OCI-LY1 (cell line): ENCODE measurements around the gene GMEB1.

Source experiments
- H2AFZ ChIP-seq: fragments of 200-600 bp; sonication (generic), shearing (Covaris generic); 2 replicates; pipeline ENCODE4 v1.6.0; 2014; ENCODE audit warnings: antibody characterized with exemption, mild to moderate bottlenecking, low read length
- H3F3A ChIP-seq: fragments of 200-600 bp; sonication (generic), shearing (Covaris generic); 2 replicates; pipeline ENCODE4 v1.6.0; 2014; ENCODE audit warnings: mild to moderate bottlenecking, antibody characterized with exemption, low read length, moderate library complexity; ENCODE audit not compliant: insufficient read depth
- H3K27ac ChIP-seq: fragments of 200-600 bp; sonication (generic); 2 replicates; pipeline ENCODE4 v1.5.1; 2014; ENCODE audit warnings: low read length, mixed run types, mild to moderate bottlenecking, low read depth; ENCODE audit not compliant: poor library complexity, severe bottlenecking
- H3K27me3 ChIP-seq: fragments of 200-600 bp; sonication (generic); 2 replicates; pipeline ENCODE4 v1.6.0; 2014; ENCODE audit warnings: antibody characterized with exemption, mild to moderate bottlenecking, low read length, moderate library complexity; ENCODE audit not compliant: insufficient read depth
- H3K36me3 ChIP-seq: fragments of 200-600 bp; sonication (generic); 2 replicates; pipeline ENCODE4 v1.6.1; 2014; ENCODE audit warnings: mild to moderate bottlenecking, antibody characterized with exemption, low read length, moderate library complexity, mixed read lengths; ENCODE audit not compliant: insufficient read depth
- H3K4me1 ChIP-seq: fragments of 200-600 bp; sonication (generic); 2 replicates; pipeline ENCODE4 v1.5.1; 2014; ENCODE audit warnings: mild to moderate bottlenecking, low read length, moderate library complexity; ENCODE audit not compliant: insufficient read depth, severe bottlenecking
- H3K4me2 ChIP-seq: fragments of 200-600 bp; sonication (generic), shearing (Covaris generic); 2 replicates; pipeline ENCODE4 v1.6.1; 2014; ENCODE audit warnings: low read length
- H3K4me3 ChIP-seq: fragments of 200-600 bp; sonication (generic); 2 replicates; pipeline ENCODE4 v1.5.1; 2014; ENCODE audit warnings: low read length, low read depth, mild to moderate bottlenecking, mixed read lengths; ENCODE audit not compliant: poor library complexity, severe bottlenecking
- H3K79me2 ChIP-seq: fragments of 200-600 bp; shearing (Covaris generic); 2 replicates; pipeline ENCODE4 v1.6.1; 2016; ENCODE audit warnings: mixed run types, low read length, mixed read lengths; ENCODE audit not compliant: insufficient read depth
- H3K9ac ChIP-seq: fragments of 200-600 bp; sonication (generic), shearing (Covaris generic); 2 replicates; pipeline ENCODE4 v1.6.1; 2014; ENCODE audit warnings: mild to moderate bottlenecking, low read length, mixed read lengths
- H3K9me2 ChIP-seq: fragments of 200-600 bp; sonication (generic), shearing (Covaris generic); 2 replicates; pipeline ENCODE4 v1.6.1; 2014; ENCODE audit warnings: low read depth, mild to moderate bottlenecking, low read length, mixed read lengths
- H3K9me3 ChIP-seq: fragments of 200-600 bp; shearing (Covaris generic); 2 replicates; pipeline ENCODE4 v1.6.1; 2014; ENCODE audit warnings: low read length, mixed read lengths
- H4K20me1 ChIP-seq: fragments of 200-600 bp; sonication (generic), shearing (Covaris generic); 2 replicates; pipeline ENCODE4 v1.6.0; 2016; ENCODE audit warnings: mild to moderate bottlenecking, low read length; ENCODE audit not compliant: insufficient read depth
- EZH2 ChIP-seq: fragments of 200-600 bp; sonication (generic), shearing (Covaris generic); IDR thresholded peaks from 2 replicates; pipeline ENCODE4 v1.8.0; 2017; ENCODE audit warnings: borderline replicate concordance, mixed run types, mild to moderate bottlenecking, antibody characterized with exemption, low read length, moderate library complexity, mixed read lengths
- TF ChIP-seq, protein P1 (sequence below): fragments of 200-600 bp; sonication (generic), shearing (Covaris generic); IDR thresholded peaks from 2 replicates; pipeline ENCODE4 v1.5.1; 2017; ENCODE audit warnings: mild to moderate bottlenecking, antibody characterized with exemption, low read length, moderate library complexity, mixed read lengths

The GMEB1 gene

DNA sequence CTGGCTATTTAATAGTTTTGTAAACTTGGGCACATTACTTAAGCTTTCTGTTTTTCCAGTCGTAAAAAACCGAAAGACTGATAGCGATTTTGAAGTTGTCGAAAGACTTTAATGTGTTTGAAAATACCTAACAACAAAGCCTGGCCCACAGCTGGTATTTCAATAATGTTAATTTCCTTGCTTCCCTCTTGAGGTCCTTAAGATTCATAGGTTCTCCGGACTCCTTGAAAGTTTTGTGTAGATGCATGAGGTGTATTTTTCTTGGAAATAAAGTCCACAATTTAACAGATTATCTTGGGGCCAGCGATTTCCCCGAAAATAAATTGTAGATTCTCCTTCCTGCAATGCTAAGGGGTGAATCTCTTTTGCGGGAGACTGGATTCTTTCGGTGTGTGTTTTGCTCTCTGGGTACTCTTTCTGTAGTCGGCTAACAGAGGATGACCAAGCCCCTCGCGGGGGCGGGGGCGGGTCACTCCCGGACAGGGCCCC, 67.4 kb downstream of the GMEB1 start:
- no peaks in the 10 kb centered on the region for H3F3A ChIP-seq
- peak overlapping the region; percentile 89 for H3K4me2 ChIP-seq
- no peaks in the 10 kb centered on the region for H3K9me3 ChIP-seq
- TF ChIP-seq, protein P1, sequence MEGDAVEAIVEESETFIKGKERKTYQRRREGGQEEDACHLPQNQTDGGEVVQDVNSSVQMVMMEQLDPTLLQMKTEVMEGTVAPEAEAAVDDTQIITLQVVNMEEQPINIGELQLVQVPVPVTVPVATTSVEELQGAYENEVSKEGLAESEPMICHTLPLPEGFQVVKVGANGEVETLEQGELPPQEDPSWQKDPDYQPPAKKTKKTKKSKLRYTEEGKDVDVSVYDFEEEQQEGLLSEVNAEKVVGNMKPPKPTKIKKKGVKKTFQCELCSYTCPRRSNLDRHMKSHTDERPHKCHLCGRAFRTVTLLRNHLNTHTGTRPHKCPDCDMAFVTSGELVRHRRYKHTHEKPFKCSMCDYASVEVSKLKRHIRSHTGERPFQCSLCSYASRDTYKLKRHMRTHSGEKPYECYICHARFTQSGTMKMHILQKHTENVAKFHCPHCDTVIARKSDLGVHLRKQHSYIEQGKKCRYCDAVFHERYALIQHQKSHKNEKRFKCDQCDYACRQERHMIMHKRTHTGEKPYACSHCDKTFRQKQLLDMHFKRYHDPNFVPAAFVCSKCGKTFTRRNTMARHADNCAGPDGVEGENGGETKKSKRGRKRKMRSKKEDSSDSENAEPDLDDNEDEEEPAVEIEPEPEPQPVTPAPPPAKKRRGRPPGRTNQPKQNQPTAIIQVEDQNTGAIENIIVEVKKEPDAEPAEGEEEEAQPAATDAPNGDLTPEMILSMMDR, result no peak
- no peaks in the 10 kb centered on the region for H3K27me3 ChIP-seq
- no peaks in the 10 kb centered on the region for H3K9me2 ChIP-seq
- H4K20me1 ChIP-seq, result 0 out of 2 replicates have a peak, but pooled peaks cover 3% of the 10 kb centered on the region
- peak overlapping the region; percentile 78 for H3K27ac ChIP-seq
- peak overlapping the region; percentile 89 for H3K4me3 ChIP-seq
- H3K4me1 ChIP-seq, result peaks cover 33% of the 10 kb centered on the region
- H3K36me3 ChIP-seq, result peaks cover 30% of the 10 kb centered on the region
- H3K79me2 ChIP-seq, result peaks cover 36% of the 10 kb centered on the region
- H3K9ac ChIP-seq, result peak overlapping the region; percentile 77
- H2AFZ ChIP-seq, result peak overlapping the region; percentile 97

DNA sequence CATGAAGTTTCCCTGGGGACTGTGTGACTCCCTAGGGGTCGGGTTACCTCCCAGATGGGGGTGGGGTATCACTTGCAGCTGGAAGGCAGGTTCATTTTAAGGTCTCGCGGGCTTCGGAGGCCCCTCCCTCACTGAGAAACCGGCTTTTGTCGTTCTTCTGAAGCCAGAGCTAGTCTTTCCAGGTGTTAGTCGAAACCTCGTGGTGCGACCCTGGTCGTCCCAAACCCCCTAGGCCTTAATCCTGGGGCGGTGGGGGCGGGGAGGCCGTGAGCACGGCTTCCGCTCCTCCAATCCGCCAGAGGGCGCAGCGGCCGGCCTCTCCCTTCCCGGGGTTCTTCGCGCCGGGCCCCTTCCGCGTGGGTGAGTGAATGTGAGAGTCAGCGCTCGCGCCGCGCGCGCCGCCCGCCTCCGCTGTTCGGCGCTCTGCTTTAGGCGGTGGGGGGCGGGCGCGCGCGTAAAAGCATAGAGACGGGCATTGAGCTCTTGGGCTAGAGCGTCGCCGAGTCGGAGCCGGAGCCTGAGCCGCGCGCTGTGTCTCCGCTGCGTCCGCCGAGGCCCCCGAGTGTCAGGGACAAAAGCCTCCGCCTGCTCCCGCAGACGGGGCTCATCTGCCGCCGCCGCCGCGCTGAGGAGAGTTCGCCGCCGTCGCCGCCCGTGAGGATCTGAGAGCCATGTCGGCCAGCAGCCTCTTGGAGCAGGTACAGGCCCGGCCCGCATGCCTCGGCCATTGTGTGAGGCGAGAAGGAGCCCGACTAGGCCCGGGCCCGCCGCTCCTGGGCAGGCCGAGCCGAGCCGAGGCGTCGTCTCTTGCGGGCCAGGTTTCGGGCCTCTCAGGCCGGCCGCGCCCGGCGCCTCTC, 68.1 kb downstream of the GMEB1 start, which contains the start of gene YTHDF2:
Gene YTHDF2, plus strand, starts transcription at position 491 of the 857 bp plus-strand sequence. Its CDS starts 181 bp downstream, at position 672.
- H3K27me3 ChIP-seq, result no peaks in the 10 kb centered on the region
- H3K27ac ChIP-seq, result peak within 1 kb of the TSS; percentile 78
- H3K4me3 ChIP-seq, result peak within 1 kb of the TSS; percentile 89
- H3K9ac ChIP-seq, result peak within 1 kb of the TSS; percentile 91
- peaks cover 33% of the 10 kb centered on the region for H3K4me1 ChIP-seq
- peaks cover 37% of the 10 kb centered on the region for H3K36me3 ChIP-seq
- H3K9me3 ChIP-seq, result no peaks in the 10 kb centered on the region
- TF ChIP-seq EZH2, result no peak
- TF ChIP-seq, protein P1, result peak; percentile 95
- no peaks in the 10 kb centered on the region for H3F3A ChIP-seq
- peak within 1 kb of the TSS; percentile 89 for H3K4me2 ChIP-seq
- no peaks in the 10 kb centered on the region for H3K9me2 ChIP-seq
- peaks cover 43% of the 10 kb centered on the region for H3K79me2 ChIP-seq
- H2AFZ ChIP-seq, result peak within 1 kb of the TSS; percentile 97
- 0 out of 2 replicates have a peak, but pooled peaks cover 3% of the 10 kb centered on the region for H4K20me1 ChIP-seq

DNA sequence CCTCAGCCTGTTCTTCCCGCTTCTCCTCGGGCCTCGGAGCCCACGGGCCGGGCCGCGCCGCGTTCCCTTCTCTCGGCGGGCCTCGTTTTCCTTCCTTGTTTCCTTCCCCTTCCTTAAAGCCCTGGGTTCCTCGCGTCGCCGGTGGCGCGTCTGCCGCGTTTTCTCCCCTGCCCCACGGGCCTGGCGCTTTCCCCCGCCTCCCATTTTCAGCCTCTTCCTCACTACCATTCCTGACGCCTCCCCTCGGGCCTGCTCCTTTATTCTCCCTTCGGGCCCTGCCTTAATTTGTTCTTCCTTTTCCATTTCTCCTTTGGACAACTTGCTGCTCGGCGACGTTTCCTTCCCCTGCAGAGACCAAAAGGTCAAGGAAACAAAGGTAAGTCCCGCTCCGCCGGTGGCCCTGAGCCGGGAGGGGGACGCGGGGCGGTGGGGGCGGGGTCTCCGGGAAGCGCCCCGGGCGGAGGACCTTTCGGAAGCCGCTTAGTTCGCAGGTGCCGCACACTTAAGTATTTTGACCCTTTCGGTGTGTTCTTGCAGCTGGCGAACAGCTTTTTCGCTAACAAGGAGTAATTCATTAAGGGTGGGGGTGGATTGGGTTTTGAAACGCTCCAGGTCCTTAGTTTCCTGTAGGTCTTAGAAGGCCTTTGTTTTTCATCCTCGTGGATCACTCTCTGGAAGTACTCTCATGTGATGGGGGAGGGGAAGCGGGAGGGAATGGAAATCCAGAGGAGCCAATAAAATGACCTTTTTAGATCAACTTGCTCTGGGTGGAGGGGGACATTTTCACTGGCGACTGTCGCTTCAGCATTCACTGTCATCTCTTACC, 68.9 kb downstream of the GMEB1 start:
- H3K4me2 ChIP-seq, result peak overlapping the region; percentile 89
- H3K9me2 ChIP-seq, result no peaks in the 10 kb centered on the region
- H3F3A ChIP-seq, result no peaks in the 10 kb centered on the region
- peaks cover 46% of the 10 kb centered on the region for H3K36me3 ChIP-seq
- H2AFZ ChIP-seq, result no peak overlapping the region
- H3K9ac ChIP-seq, result peak overlapping the region; percentile 91
- H3K9me3 ChIP-seq, result no peaks in the 10 kb centered on the region
- peaks cover 51% of the 10 kb centered on the region for H3K79me2 ChIP-seq
- TF ChIP-seq EZH2, result no peak
- TF ChIP-seq, protein P1, result no peak
- H3K27ac ChIP-seq, result peak overlapping the region; percentile 72
- H3K4me3 ChIP-seq, result peak overlapping the region; percentile 89
- peaks cover 33% of the 10 kb centered on the region for H3K4me1 ChIP-seq
- 0 out of 2 replicates have a peak, but pooled peaks cover 3% of the 10 kb centered on the region for H4K20me1 ChIP-seq
- no peaks in the 10 kb centered on the region for H3K27me3 ChIP-seq
